Liver (tissue), 9 donors: ENCODE results near the gene SNN. TPM values are rescaled to one million over a fixed set of nuclear protein-coding genes. Genes with fewer than 3 reads are reported as not detected.
A peak's percentile ranks its signal among the peaks of the same experiment; 100 is the strongest.

ENCODE experiments used
- DNase-seq: peaks from one replicate; pipeline ENCODE4 v3.0.0-alpha.2; 2017; ENCODE audit warnings: low spot score
- H3K27ac ChIP-seq, 2 donors: one replicate each; pipeline ENCODE4 v1.7.0; 2013; ENCODE audit warnings: inconsistent platforms in 2 of 2, low read length in 2 of 2, control low read depth in 1 of 2, low read depth in 1 of 2, mild to moderate bottlenecking in 1 of 2
- H3K27me3 ChIP-seq, 4 donors: one replicate each; pipeline versions ENCODE4 v1.6.1 to v1.7.0; 2013; ENCODE audit warnings: low read length in 3 of 4, inconsistent platforms in 1 of 4, mild to moderate bottlenecking in 1 of 4, moderate library complexity in 1 of 4; ENCODE audit not compliant: control insufficient read depth in 4 of 4, insufficient read depth in 4 of 4
- H3K36me3 ChIP-seq, 4 donors: one replicate each; pipeline versions ENCODE4 v1.6.1 to v1.7.0; 2013; ENCODE audit warnings: low read length in 3 of 4, mild to moderate bottlenecking in 3 of 4, low read depth in 1 of 4, moderate library complexity in 1 of 4; ENCODE audit not compliant: control insufficient read depth in 4 of 4, insufficient read depth in 3 of 4
- H3K4me1 ChIP-seq, 4 donors: one replicate each; pipeline versions ENCODE4 v1.6.1 to v1.7.0; 2013; ENCODE audit warnings: low read length in 3 of 4, mild to moderate bottlenecking in 3 of 4, moderate library complexity in 1 of 4; ENCODE audit not compliant: control insufficient read depth in 4 of 4, insufficient read depth in 4 of 4
- H3K4me3 ChIP-seq, 3 donors: one replicate each; pipeline versions ENCODE4 v1.6.1 to v1.7.0; 2013; ENCODE audit warnings: low read length in 3 of 3, control low read depth in 1 of 3, low read depth in 1 of 3, mild to moderate bottlenecking in 1 of 3
- H3K9ac ChIP-seq, 2 donors: one replicate each; pipeline ENCODE4 v1.7.0; 2013; ENCODE audit warnings: low read length in 2 of 2, mild to moderate bottlenecking in 2 of 2, moderate library complexity in 2 of 2, control low read depth in 1 of 2, low read depth in 1 of 2
- H3K9me3 ChIP-seq, 4 donors: one replicate each; pipeline versions ENCODE4 v1.6.1 to v1.7.0; 2013; ENCODE audit warnings: low read length in 3 of 4; ENCODE audit not compliant: control insufficient read depth in 4 of 4
- EGR1 ChIP-seq, 2 donors: IDR thresholded peaks; 2 replicates each; pipeline ENCODE4 v1.6.1; 2016 to 2018; ENCODE audit warnings: antibody characterized with exemption in 2 of 2, low read depth in 2 of 2
- FOXA1 ChIP-seq: IDR thresholded peaks from 2 replicates; pipeline ENCODE4 v1.6.1; 2016; ENCODE audit warnings: antibody characterized with exemption
- FOXA2 ChIP-seq: IDR thresholded peaks from 2 replicates; pipeline ENCODE4 v1.6.1; 2016; ENCODE audit warnings: antibody characterized with exemption
- GABPA ChIP-seq, 2 donors: IDR thresholded peaks in 1 of 2; conservative IDR thresholded peaks in 1 of 2; 2 replicates each; pipeline ENCODE4 v1.6.1; 2016; ENCODE audit warnings: antibody characterized with exemption in 2 of 2, mild to moderate bottlenecking in 1 of 2, moderate library complexity in 1 of 2
- HNF4A ChIP-seq, 2 donors: conservative IDR thresholded peaks; 2 replicates each; pipeline ENCODE4 v1.6.1; 2016; ENCODE audit warnings: antibody characterized with exemption in 2 of 2, mild to moderate bottlenecking in 2 of 2
- HNF4G ChIP-seq: IDR thresholded peaks from 2 replicates; pipeline ENCODE4 v1.6.1; 2016; ENCODE audit warnings: antibody characterized with exemption
- JUND ChIP-seq, 2 donors: IDR thresholded peaks; 2 replicates each; pipeline ENCODE4 v1.6.1; 2016; ENCODE audit warnings: antibody characterized with exemption in 2 of 2
- NR2F2 ChIP-seq: IDR thresholded peaks from 2 replicates; pipeline ENCODE4 v1.6.1; 2016; ENCODE audit warnings: antibody characterized with exemption
- RAD21 ChIP-seq, 2 donors: IDR thresholded peaks; 2 replicates each; pipeline ENCODE4 v1.6.1; 2016; ENCODE audit warnings: antibody characterized with exemption in 2 of 2, mild to moderate bottlenecking in 2 of 2
- RXRA ChIP-seq, 2 donors: IDR thresholded peaks; 2 replicates each; pipeline ENCODE4 v1.6.1; 2017 to 2018; ENCODE audit warnings: antibody characterized with exemption in 2 of 2, mild to moderate bottlenecking in 1 of 2
- SP1 ChIP-seq: IDR thresholded peaks from 2 replicates; pipeline ENCODE4 v1.6.1; 2018; ENCODE audit warnings: antibody characterized with exemption, mild to moderate bottlenecking
- TAF1 ChIP-seq: conservative IDR thresholded peaks from 2 replicates; pipeline ENCODE4 v1.6.1; 2016; ENCODE audit warnings: antibody characterized with exemption, mild to moderate bottlenecking
- YY1 ChIP-seq: IDR thresholded peaks from 2 replicates; pipeline ENCODE4 v1.6.1; 2016; ENCODE audit warnings: antibody characterized with exemption, mild to moderate bottlenecking
- WGBS: extraction: QIAGEN DNeasy Blood & Tissue Kit; methylation state at CpG from one replicate; pipeline ENCODE4 v1.1.7; 2013; 5-methylcytosine and 5-hydroxymethylcytosine counted together
- polyA plus RNA-seq, 2 donors: library from polyadenylated mRNA; stranded (reverse) in 1 of 2; unstranded in 1 of 2; fragments of 200-250 nt in 1 of 2; fragments of >200 nt in 1 of 2; fragmentation: Nextera tagmentation in 1 of 2; extraction: Ambion mirVana in 1 of 2; gene quantifications; one replicate each; pipeline versions ENCODE4 v1.2.1 to v1.2.3, GENCODE V29; 2013 to 2015
- total RNA-seq, 2 donors: library from RNA; depleted of rRNA; stranded (reverse); fragments of >200 nt; gene quantifications; one replicate each; pipeline ENCODE4 v1.2.3, GENCODE V29; 2014
- TF ChIP-seq, protein P1 (sequence below): IDR thresholded peaks from 2 replicates; pipeline ENCODE4 v1.6.1; 2016; ENCODE audit warnings: antibody characterized with exemption, mild to moderate bottlenecking
- TF ChIP-seq, protein P2 (sequence below): IDR thresholded peaks from 2 replicates; pipeline ENCODE4 v1.6.1; 2016; ENCODE audit warnings: antibody characterized with exemption
- TF ChIP-seq, protein P3 (sequence below): IDR thresholded peaks from 2 replicates; pipeline ENCODE4 v1.6.1; 2016; ENCODE audit warnings: antibody characterized with exemption
- TF ChIP-seq, protein P4 (sequence below): IDR thresholded peaks from 2 replicates; pipeline ENCODE4 v1.6.1; 2016; ENCODE audit warnings: antibody characterized with exemption
- TF ChIP-seq, protein P5 (sequence below): fragments of 150-350 bp; IDR thresholded peaks from 2 replicates; pipeline ENCODE4 v1.5.1; 2017; ENCODE audit warnings: improper control_type of control experiment, low read depth, low read length; ENCODE audit not compliant: missing input control
- donor health status: healthy.
- donor health status: healthy.
- donor health status: healthy.
- donor health status: healthy.
- donor health status: healthy.

Gene SNN
- total and polyA plus RNA-seq, 4 donors = 2.5 to 6.2 (median 5.3) TPM

DNA sequence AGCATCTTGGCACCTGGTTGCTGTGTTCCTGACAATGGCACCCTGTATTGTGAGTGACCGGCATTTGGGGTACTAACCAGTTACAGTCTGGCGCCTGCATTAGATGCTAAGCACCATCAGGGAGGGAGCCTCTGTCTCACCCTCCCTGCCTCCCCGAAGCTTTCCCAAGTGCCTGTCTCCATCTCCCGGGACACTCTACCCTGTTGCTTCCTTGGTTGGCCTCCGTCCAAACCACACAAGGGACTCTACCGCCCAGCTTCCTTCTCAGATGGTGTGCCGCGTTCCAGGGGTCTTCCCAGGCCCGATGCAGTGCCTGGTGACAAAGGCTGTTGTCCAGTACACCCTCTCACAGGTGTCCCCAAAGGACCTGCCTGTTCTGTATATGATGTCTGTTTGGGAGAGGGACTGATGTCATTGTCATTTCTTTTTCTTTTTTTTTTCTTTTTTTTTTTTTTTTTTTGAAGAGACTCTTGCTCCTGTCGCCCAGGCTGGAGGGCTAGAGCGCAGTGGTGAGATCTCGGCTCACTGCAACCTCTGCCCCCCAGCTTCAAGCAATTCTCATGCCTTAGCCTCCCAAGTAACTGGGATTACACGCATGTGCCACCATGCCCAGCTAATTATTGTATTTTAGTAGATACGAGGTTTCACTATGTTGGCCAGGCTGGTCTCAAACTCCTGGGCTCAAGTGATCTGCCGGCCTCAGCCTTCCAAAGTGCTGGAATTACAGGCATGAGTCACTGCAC, 6.7 kb downstream of the SNN start:
- Histone ChIP-seq H3K27me3 (no peaks in the 10 kb centered on the region), H3K4me3 (no peak overlapping the region), H3K27ac (peak overlapping the region; percentile 60 to 69), H3K4me1 (peaks cover 2 to 65% (median 23%) of the 10 kb centered on the region in 4 donors), H3K36me3 (peaks cover 0 to 21% (median 15%) of the 10 kb centered on the region in 4 donors), H3K9me3 (no peaks in the 10 kb centered on the region), H3K9ac (no peak overlapping the region)
- DNase-seq = no peak
- WGBS = 77% methylated on average over 15 of the region's 15 CpGs
- TF ChIP-seq NR2F2 = no peak
- TF ChIP-seq GABPA (IDR thresholded peaks at IDR 0.05 in 1 of 2, conservative IDR thresholded peaks at IDR 0.05 in 1 of 2) = no peak
- TF ChIP-seq, protein P1, sequence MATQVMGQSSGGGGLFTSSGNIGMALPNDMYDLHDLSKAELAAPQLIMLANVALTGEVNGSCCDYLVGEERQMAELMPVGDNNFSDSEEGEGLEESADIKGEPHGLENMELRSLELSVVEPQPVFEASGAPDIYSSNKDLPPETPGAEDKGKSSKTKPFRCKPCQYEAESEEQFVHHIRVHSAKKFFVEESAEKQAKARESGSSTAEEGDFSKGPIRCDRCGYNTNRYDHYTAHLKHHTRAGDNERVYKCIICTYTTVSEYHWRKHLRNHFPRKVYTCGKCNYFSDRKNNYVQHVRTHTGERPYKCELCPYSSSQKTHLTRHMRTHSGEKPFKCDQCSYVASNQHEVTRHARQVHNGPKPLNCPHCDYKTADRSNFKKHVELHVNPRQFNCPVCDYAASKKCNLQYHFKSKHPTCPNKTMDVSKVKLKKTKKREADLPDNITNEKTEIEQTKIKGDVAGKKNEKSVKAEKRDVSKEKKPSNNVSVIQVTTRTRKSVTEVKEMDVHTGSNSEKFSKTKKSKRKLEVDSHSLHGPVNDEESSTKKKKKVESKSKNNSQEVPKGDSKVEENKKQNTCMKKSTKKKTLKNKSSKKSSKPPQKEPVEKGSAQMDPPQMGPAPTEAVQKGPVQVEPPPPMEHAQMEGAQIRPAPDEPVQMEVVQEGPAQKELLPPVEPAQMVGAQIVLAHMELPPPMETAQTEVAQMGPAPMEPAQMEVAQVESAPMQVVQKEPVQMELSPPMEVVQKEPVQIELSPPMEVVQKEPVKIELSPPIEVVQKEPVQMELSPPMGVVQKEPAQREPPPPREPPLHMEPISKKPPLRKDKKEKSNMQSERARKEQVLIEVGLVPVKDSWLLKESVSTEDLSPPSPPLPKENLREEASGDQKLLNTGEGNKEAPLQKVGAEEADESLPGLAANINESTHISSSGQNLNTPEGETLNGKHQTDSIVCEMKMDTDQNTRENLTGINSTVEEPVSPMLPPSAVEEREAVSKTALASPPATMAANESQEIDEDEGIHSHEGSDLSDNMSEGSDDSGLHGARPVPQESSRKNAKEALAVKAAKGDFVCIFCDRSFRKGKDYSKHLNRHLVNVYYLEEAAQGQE = no peak
- TF ChIP-seq RAD21 (IDR thresholded peaks at IDR 0.05) = no peak

DNA sequence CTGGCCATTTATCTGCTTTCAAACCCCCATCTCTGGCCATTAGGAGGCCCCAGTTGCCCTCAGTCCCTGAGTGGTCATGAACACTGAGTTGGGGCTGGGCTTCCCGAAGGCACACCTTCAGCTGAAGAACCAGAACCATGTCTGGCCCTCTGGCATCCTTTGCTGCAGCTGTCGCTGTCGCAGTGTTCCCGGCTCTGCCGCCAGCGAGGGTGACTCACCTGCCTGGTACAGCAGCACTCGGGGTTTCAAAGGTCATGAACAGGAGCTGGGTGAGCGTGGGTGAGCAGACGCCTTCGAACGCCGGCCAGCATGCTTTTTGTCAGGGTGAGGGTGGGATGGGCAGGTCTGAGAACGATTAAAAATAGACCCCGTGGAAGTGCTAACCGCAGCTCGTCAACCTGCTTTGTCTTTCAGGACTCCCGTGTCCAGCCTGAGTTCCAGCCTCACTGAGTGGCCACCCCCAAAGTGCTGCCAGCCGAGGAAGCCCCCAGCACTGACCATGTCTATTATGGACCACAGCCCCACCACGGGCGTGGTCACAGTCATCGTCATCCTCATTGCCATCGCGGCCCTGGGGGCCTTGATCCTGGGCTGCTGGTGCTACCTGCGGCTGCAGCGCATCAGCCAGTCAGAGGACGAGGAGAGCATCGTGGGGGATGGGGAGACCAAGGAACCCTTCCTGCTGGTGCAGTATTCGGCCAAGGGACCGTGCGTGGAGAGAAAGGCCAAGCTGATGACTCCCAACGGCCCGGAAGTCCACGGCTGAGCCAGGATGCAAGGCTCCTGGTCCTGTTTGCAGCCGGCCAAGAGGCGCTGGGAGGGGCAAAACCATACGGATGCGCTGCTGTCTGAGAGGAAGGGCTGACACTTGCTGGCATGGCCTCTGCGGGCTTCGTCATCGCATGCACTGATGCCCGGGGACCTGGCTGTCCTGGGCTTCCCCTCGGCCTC, 7.6 kb downstream of the SNN start:
- Histone ChIP-seq H3K4me3 (no peak overlapping the region), H3K27ac (peak overlapping the region; percentile 60 to 69), H3K9ac (no peak overlapping the region), H3K36me3 (peaks cover 0 to 27% (median 16%) of the 10 kb centered on the region in 4 donors), H3K4me1 (peaks cover 2 to 58% (median 23%) of the 10 kb centered on the region in 4 donors), H3K9me3 (no peaks in the 10 kb centered on the region), H3K27me3 (no peaks in the 10 kb centered on the region)
- TF ChIP-seq RAD21 (IDR thresholded peaks at IDR 0.05) (peak in 1 of 2 donors; percentile 46), YY1 (peak; percentile 61), TAF1 (no peak), RXRA (IDR thresholded peaks at IDR 0.05) (peak; percentile 74 to 79), FOXA2 (no peak), NR2F2 (peak; percentile 30), FOXA1 (no peak), HNF4G (peak; percentile 49), GABPA (IDR thresholded peaks at IDR 0.05 in 1 of 2, conservative IDR thresholded peaks at IDR 0.05 in 1 of 2) (no peak), HNF4A (conservative IDR thresholded peaks at IDR 0.05) (peak; percentile 73 to 82), SP1 (peak; percentile 49), JUND (IDR thresholded peaks at IDR 0.05) (peak; percentile 97 to 100), EGR1 (IDR thresholded peaks at IDR 0.05; ENCODE audit: low read depth in 2 of 2) (peak; percentile 52 to 78)
- TF ChIP-seq, protein P2, sequence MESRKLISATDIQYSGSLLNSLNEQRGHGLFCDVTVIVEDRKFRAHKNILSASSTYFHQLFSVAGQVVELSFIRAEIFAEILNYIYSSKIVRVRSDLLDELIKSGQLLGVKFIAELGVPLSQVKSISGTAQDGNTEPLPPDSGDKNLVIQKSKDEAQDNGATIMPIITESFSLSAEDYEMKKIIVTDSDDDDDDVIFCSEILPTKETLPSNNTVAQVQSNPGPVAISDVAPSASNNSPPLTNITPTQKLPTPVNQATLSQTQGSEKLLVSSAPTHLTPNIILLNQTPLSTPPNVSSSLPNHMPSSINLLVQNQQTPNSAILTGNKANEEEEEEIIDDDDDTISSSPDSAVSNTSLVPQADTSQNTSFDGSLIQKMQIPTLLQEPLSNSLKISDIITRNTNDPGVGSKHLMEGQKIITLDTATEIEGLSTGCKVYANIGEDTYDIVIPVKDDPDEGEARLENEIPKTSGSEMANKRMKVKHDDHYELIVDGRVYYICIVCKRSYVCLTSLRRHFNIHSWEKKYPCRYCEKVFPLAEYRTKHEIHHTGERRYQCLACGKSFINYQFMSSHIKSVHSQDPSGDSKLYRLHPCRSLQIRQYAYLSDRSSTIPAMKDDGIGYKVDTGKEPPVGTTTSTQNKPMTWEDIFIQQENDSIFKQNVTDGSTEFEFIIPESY = no peak
- TF ChIP-seq, protein P3, sequence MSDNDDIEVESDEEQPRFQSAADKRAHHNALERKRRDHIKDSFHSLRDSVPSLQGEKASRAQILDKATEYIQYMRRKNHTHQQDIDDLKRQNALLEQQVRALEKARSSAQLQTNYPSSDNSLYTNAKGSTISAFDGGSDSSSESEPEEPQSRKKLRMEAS = peak; percentile 70
- TF ChIP-seq, protein P1 = peak; percentile 13
- TF ChIP-seq, protein P4, sequence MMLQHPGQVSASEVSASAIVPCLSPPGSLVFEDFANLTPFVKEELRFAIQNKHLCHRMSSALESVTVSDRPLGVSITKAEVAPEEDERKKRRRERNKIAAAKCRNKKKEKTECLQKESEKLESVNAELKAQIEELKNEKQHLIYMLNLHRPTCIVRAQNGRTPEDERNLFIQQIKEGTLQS = peak; percentile 96
- TF ChIP-seq, protein P5, sequence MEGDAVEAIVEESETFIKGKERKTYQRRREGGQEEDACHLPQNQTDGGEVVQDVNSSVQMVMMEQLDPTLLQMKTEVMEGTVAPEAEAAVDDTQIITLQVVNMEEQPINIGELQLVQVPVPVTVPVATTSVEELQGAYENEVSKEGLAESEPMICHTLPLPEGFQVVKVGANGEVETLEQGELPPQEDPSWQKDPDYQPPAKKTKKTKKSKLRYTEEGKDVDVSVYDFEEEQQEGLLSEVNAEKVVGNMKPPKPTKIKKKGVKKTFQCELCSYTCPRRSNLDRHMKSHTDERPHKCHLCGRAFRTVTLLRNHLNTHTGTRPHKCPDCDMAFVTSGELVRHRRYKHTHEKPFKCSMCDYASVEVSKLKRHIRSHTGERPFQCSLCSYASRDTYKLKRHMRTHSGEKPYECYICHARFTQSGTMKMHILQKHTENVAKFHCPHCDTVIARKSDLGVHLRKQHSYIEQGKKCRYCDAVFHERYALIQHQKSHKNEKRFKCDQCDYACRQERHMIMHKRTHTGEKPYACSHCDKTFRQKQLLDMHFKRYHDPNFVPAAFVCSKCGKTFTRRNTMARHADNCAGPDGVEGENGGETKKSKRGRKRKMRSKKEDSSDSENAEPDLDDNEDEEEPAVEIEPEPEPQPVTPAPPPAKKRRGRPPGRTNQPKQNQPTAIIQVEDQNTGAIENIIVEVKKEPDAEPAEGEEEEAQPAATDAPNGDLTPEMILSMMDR = no peak
- WGBS = 70% methylated on average over 42 of the region's 42 CpGs
- no peak for DNase-seq
